HuH-7.5 (cell line): ENCODE measurements around the gene CELA3A.
"Not testable (repeated sequence)": the region's sequence is repeated elsewhere in the genome, so short reads cannot be mapped to it uniquely, and the experiment has no call there.

Experiments used
- DNase-seq: peaks from one replicate; pipeline ENCODE4 v3.0.0; 2011; ENCODE audit warnings: low spot score

The CELA3A gene

DNA sequence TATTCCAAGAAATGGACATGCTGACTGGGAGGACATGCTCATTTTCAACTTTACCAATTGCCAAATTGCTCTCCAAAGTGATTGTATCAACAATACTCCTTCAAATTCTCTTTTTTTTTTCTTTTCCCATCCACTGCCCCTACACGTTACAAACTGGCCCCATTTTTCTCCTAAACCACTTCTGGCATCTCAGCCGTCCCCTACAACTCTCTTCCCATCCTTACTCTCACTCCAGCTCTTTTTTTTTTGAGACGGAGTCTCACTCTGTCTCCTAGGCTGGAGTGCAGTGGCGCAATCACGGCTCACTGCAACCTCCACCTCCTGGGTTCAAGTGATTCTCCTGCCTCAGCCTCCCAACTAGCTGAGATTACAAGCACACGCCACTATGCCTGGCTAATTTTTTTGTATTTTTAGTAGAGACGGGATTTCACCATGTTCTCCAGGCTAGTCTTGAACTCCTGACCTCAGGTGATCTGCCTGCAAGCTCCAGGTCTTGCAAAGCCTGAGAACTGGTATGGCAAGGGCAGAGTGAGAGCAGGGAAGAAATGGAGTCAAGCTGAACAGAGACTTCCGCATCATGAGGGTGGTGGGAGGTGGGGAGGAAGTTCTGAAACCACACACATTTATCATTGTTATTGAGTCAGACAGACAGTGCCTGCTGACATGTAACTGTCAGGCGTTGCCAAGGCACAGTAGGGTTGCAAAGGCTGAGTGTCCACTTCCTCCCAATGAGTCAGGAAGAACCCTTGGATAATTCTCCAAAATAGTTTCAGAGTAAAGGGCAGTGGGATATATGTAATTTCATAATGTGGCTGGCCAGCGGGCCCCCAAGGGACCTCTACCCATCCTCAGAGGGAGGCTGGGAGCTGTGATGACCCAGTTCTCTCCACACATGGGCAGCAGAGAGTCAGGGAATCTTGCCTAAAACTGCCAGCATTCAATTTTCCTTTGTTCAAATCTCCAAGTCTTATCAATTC is 17.4 kb downstream of the CELA3A start:
- DNase-seq, result no peak

DNA sequence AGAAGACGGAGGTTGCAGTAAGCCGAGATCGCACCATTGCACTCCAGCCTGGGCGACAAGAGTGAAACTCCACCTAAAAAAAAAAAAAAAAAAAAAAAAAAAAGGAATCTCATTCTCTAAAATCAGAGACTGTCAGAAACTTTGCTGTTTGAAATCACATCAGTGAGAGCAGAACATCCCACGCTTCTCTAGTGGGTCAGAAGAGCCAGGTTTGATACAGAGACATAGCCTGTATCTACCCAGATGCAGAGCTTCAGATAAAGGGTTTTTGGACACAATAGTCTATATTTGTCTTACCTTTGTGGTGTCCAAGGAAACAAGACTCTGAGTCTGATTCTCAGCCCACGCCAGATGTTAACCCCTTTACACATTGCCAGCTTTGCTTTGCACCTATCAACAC is 19.6 kb downstream of the CELA3A start:
- no peak for DNase-seq

- DNase-seq, result no peak
Measured at GRCh38 chr1:22024485-22025367, 23.3 kb downstream of the CELA3A start.

DNA sequence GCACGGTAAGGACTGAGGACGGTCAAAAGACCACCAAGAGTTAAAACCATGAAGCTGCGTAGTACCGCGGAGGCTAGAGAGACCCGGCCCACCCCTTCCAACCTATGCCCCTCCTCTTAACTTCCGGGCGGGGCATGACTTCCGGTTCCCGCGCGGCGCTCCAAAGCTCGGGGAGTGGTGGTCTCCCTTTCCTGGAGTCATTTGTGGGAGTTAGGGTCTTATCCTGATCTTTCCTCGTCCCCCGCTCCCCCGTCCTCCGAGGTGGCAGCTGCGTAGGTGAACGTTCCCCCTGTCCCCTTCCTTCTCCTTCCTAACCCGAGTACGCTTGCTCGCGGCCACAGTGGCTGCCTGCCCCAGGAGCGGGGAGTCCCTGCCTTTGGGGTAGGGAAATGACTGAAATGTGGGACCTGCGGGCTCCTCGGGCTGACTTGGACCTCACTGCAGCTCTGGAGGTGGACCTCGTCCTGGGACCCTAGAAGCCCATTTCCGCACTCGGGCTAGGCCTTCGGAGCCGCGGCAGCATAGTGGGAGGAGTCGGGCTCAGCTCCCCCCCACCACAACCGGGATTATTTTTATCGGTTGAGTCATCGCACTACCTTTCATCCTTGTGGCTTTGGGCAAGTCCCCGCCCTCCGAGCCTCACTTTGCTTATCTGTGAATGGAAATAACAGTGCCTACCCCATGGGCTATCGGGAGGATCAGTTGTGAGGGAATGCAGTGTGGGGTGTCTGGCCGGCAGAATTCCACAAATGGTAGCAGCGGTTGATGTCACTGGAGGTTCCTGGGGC is 24.1 kb downstream of the CELA3A start:
- DNase-seq, result peak; percentile 63

DNA sequence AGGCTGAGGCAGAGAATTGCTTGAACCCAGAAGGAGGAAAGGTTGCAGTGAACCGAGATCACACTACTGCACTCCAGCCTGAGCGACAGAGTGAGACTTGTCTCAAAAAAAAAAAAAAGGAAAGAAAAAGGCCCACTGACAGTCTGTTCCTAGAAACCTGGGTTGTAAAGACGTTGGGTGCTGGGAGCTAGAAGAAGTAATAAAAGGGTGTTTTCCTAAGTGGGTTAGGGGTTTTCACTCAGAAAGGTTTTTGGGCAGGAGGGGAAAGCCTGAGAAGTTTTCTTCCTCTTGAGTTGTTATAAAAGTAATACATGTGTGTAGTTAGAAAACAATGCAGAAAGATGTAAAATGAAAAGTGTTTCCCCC is 25.4 kb downstream of the CELA3A start:
- DNase-seq, result no peak

GRCh38 chr1:22030057-22030456 is 28.6 kb downstream of the CELA3A start:
- DNase-seq, result no peak

DNA sequence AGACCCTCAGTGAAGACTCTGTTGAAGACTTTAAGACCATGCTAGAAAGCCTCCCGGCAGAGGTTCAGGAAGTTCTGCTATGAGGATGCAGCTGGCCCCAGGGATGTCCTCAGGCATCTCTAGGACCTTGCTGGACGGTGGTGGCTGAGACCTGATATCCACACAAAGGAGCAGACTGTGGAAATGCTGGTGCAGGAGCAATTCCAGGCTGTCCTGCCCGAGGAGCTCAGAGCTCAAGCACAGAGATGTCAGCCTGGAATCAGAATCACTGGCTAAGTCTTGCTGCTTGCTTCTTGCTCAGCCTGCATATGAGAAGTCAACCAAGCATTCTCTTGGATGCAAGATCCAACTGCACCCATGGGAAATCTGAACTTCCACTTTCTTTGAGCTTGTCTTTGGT is 29.0 kb downstream of the CELA3A start:
- DNase-seq, result no peak

- DNase-seq, result no peak
Measured at GRCh38 chr1:22031214-22031962, 29.9 kb downstream of the CELA3A start.

DNA sequence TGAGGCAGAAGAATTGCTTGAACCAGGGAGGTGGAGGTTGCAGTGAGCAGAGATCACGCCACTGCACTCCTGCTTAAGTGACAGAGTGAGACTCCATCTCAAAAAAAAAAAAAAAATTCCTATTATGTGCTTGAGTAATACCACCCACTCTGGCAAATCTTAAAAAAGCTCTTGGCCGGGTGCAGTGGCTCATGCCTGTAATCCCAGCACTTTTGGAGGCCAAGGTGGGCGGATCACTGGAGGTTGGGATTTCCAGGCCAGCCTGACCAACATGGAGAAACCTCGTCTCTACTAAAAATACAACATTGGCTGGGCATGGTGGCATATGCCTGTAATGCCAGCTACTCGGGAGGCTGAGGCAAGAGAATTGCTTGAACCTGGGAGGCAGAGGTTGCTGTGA is 33.4 kb downstream of the CELA3A start:
- not testable (repeated sequence) for DNase-seq

- no peak for DNase-seq
Measured at GRCh38 chr1:22037520-22037919, 36.1 kb downstream of the CELA3A start.

- no peak for DNase-seq
Measured at GRCh38 chr1:22038036-22038435, 36.6 kb downstream of the CELA3A start.

GRCh38 chr1:22039594-22040285 is 38.3 kb downstream of the CELA3A start:
- no peak for DNase-seq

GRCh38 chr1:22040286-22040623 is 38.8 kb downstream of the CELA3A start:
- DNase-seq, result no peak

GRCh38 chr1:22041505-22041904 is 40.0 kb downstream of the CELA3A start:
- no peak for DNase-seq

- DNase-seq, result no peak
Measured at GRCh38 chr1:22043198-22043769, 41.8 kb downstream of the CELA3A start.

- no peak for DNase-seq
Measured at GRCh38 chr1:22044690-22045420, 43.4 kb downstream of the CELA3A start.

DNA sequence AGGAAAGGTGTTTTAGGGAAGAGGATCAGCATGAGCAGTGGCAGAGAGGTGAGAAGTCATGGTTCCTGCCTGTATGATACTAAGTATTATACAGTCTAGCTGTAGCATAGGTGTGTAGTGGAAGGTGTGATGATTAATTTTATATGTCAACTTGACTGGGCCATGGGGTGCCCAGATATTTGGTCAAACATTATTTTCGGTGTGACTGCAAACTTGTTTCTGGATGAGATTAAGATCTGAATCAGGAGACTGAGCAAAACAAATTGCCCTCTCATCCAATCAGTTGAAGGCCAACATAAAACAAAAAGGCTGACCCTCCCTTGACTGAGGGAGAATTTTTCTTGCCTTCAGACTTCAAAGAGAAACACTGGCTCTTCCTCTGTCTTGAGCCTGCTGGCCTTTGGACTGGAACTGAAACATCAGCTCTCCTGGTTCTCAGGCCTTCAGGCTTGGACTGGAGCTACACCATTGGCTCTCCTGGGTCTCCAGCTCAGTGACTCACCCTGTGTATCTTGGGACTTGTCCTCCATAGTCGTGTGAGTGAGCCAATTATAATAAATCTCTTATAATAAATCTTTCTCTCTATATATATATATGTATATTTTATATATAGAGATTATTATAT is 44.3 kb downstream of the CELA3A start:
- no peak for DNase-seq

DNA sequence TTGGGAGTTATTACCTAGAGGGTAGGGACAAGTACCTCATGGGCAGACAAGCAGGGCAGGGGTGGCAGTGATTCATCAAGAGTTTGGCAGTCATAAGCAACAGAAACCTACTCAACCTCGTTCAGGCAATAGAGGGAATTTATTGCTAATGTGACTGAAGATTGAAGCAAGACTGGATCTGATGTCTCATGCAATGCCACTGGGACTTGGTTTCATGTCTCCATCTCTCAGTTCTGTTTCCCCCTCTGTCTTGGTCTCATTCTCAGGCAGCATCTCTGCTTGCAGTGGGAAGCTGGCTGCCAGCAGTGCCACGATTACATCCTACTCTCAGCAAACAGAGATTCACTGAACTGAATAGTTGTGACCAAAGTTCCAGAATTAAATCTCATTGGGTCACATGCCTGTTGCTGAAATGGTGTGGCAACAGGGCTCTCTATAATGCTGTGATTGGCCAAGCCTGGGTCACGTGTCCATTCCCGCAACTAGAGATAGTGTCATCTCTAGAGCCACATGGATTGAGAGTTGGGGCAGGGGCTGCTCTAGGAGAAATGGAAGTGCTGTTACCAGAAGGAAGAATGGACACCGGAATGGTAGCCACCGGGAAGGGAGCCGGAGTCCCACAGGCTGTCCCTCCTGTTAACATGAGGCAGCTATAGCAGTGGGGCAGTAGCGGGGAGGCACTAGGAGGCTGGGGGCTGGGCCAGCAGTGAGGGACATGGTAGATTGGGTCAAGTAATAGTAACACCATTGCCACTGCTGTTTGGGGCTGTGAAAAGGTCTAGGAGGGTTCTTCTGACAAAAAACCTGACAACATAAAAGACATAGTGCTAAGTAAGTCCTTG is 47.1 kb downstream of the CELA3A start:
- no peak for DNase-seq
